ENCODE data around the gene EPS8L2. TPM values are rescaled to one million over a fixed set of nuclear protein-coding genes. Genes with fewer than 3 reads are reported as not detected.
A peak's percentile ranks its signal among the peaks of the same experiment; 100 is the strongest.

The EPS8L2 gene
- total and polyA plus RNA-seq, 9 of the 15 experiments (the other 6 are each of a cell fraction or from before 2014, with no cell fraction given) = 0.75 to 17.0 (median 3.7) TPM

DNA sequence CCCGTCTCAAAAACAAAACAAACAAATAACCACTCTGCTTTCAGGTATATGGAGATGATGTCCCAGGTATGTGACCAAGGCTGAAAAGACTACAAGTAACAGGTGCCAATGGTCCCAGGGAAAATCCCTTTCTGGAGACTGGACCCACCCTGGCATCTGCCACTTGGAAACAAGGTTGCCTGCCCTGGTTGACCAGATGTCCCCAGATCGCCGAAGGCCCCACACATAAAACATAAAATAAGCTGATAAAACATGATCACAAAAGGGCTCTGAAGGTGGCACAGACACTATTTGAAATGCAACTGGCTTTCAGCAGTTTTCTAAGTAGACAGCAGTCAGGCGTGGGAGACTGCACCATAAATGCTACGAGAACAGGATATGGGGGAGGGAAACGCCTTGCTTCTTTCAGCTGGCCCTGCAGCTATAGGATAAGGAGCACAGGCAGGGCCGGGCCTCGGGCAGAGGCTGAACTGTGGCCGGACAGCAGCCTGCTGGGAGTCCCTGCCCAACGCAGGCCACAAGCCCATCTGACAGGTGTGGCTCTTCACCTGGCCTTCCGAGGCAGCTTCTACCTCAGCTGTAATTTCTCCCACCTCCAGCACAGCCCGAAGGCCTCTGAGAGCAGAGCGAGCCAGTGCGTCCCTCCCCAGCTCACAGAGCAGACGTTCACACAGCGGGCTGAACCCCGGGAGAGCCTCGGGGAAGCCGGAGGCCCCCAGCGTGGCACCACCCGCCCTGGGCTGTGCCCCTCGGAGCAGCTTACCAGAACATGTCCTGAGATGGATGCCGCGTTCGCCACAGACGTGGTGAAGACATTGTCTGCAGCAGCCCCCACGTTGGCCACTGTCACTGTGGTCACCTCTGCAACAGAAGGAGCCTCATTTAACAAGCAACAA is 15.0 kb upstream of the EPS8L2 start (continued):
- TF ChIP-seq SAFB2 (IDR thresholded peaks at IDR 0.05; ENCODE audit: borderline replicate concordance, low read depth, low read length, severe bottlenecking) (no peak), ZNF175 (CRISPR knock-in tag; IDR thresholded peaks at IDR 0.05; ENCODE audit: low read depth) (peak; percentile 88), FOSL1 (tag; conservative IDR thresholded peaks at IDR 0.05) (no peak), ZNF280A (IDR thresholded peaks at IDR 0.05; ENCODE audit: low read depth, partially characterized antibody) (no peak), XRCC5 (IDR thresholded peaks at IDR 0.05; ENCODE audit: low read depth, low read length) (no peak; the same call in 1 of the 2 replicates), ATF1 (CRISPR knock-in tag; IDR thresholded peaks at IDR 0.05) (no peak), ATF1 (tag; IDR thresholded peaks at IDR 0.05) (peak; percentile 31; the same call in 1 of the 2 replicates), POLR3A (IDR thresholded peaks at IDR 0.05; ENCODE audit: borderline replicate concordance, extremely low read depth, insufficient read depth, insufficient read length) (no peak), ZNF165 (CRISPR knock-in tag; IDR thresholded peaks at IDR 0.05; ENCODE audit: borderline replicate concordance) (no peak), POLR2H (tag; IDR thresholded peaks at IDR 0.05; ENCODE audit: low read depth) (no peak), TOE1 (IDR thresholded peaks at IDR 0.05; ENCODE audit: borderline replicate concordance) (no peak), TOE1 (CRISPR knock-in tag; IDR thresholded peaks at IDR 0.05; ENCODE audit: borderline replicate concordance, low read depth) (no peak), PML (IDR thresholded peaks at IDR 0.05; ENCODE audit: low read length) (no peak), PTRF (tag; IDR thresholded peaks at IDR 0.05) (no peak), RNF2 (IDR thresholded peaks at IDR 0.05) (peak; percentile 72; the same call in 1 of the 2 replicates), E2F6 (IDR thresholded peaks at IDR 0.05; ENCODE audit: borderline replicate concordance in 1 of 2, extremely low read depth in 1 of 2, insufficient read depth in 1 of 2, insufficient read length in 1 of 2, low read depth in 1 of 2, low read length in 1 of 2, poor library complexity in 1 of 2, severe bottlenecking in 1 of 2) (no peak), ZNF140 (CRISPR knock-in tag; IDR thresholded peaks at IDR 0.05) (no peak)
- TF ChIP-seq, protein P1, sequence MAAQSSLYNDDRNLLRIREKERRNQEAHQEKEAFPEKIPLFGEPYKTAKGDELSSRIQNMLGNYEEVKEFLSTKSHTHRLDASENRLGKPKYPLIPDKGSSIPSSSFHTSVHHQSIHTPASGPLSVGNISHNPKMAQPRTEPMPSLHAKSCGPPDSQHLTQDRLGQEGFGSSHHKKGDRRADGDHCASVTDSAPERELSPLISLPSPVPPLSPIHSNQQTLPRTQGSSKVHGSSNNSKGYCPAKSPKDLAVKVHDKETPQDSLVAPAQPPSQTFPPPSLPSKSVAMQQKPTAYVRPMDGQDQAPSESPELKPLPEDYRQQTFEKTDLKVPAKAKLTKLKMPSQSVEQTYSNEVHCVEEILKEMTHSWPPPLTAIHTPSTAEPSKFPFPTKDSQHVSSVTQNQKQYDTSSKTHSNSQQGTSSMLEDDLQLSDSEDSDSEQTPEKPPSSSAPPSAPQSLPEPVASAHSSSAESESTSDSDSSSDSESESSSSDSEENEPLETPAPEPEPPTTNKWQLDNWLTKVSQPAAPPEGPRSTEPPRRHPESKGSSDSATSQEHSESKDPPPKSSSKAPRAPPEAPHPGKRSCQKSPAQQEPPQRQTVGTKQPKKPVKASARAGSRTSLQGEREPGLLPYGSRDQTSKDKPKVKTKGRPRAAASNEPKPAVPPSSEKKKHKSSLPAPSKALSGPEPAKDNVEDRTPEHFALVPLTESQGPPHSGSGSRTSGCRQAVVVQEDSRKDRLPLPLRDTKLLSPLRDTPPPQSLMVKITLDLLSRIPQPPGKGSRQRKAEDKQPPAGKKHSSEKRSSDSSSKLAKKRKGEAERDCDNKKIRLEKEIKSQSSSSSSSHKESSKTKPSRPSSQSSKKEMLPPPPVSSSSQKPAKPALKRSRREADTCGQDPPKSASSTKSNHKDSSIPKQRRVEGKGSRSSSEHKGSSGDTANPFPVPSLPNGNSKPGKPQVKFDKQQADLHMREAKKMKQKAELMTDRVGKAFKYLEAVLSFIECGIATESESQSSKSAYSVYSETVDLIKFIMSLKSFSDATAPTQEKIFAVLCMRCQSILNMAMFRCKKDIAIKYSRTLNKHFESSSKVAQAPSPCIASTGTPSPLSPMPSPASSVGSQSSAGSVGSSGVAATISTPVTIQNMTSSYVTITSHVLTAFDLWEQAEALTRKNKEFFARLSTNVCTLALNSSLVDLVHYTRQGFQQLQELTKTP (IDR thresholded peaks at IDR 0.05; ENCODE audit: low read depth in 1 of 2, partially characterized antibody in 2 of 2) = no peak
